ENCODE measurements around the gene CFAP53. TPM values are rescaled to one million over a fixed set of nuclear protein-coding genes. Genes with fewer than 3 reads are reported as not detected.

CFAP53 gene
- total RNA-seq, 2 donors from 2014 or later, result 0.37 to 0.66 TPM

- TF ChIP-seq CTCF (conservative IDR thresholded peaks at IDR 0.05), result peak; percentile 72
- H3K4me1 ChIP-seq (ENCODE audit: control insufficient read depth, insufficient read depth, low read length), result no peaks in the 10 kb centered on the region
- Mint-ChIP-seq H3K4me1 (no peaks in the 10 kb centered on the region), H3K4me3 (no peak overlapping the region), H3K9me3 (peaks cover 49% of the 10 kb centered on the region), H3K36me3 (ENCODE audit: low read depth) (peaks cover 3% of the 10 kb centered on the region), H3K27ac (no peak overlapping the region), H3K27me3 (ENCODE audit: insufficient read depth) (peaks cover 9% of the 10 kb centered on the region)
- H3K27me3 ChIP-seq (ENCODE audit: control insufficient read depth, insufficient read depth, low read length, poor library complexity, severe bottlenecking), result no peaks in the 10 kb centered on the region
- no peak overlapping the region for H3K4me3 ChIP-seq (ENCODE audit: low read length)
- WGBS, 2 experiments (ENCODE audit: insufficient coverage in 1 of 2, insufficient read length in 1 of 2), result 74 to 82% methylated on average over 2 to 7 of the region's 7 CpGs
- DNase-seq, result peak; percentile 80
- no peaks in the 10 kb centered on the region for H3K36me3 ChIP-seq (ENCODE audit: control insufficient read depth, insufficient read depth, low read length)
- no peak overlapping the region for H3K9ac ChIP-seq (ENCODE audit: extremely low read depth, low read length, poor library complexity, severe bottlenecking)
- no peak overlapping the region for H3K27ac ChIP-seq (ENCODE audit: low read depth, low read length)
- peaks cover 27% of the 10 kb centered on the region for H3K9me3 ChIP-seq (ENCODE audit: control insufficient read depth, low read length)
Measured at GRCh38 chr18:50218432-50219197, 47.7 kb downstream of the CFAP53 start.

GRCh38 chr18:50209311-50209710 lies 57.0 kb downstream of the CFAP53 start:
- no peak overlapping the region for H3K9ac ChIP-seq (ENCODE audit: extremely low read depth, low read length, poor library complexity, severe bottlenecking)
- Mint-ChIP-seq H3K27ac (no peak overlapping the region), H3K9me3 (no peaks in the 10 kb centered on the region), H3K36me3 (ENCODE audit: low read depth) (no peaks in the 10 kb centered on the region), H3K4me1 (peaks cover 8% of the 10 kb centered on the region), H3K27me3 (ENCODE audit: insufficient read depth) (peaks cover 9% of the 10 kb centered on the region), H3K4me3 (no peak overlapping the region)
- H3K9me3 ChIP-seq (ENCODE audit: control insufficient read depth, low read length), result no peaks in the 10 kb centered on the region
- no peak overlapping the region for H3K27ac ChIP-seq (ENCODE audit: low read depth, low read length)
- no peak for TF ChIP-seq CTCF (conservative IDR thresholded peaks at IDR 0.05)
- no peaks in the 10 kb centered on the region for H3K4me1 ChIP-seq (ENCODE audit: control insufficient read depth, insufficient read depth, low read length)
- no peak for DNase-seq
- H3K36me3 ChIP-seq (ENCODE audit: control insufficient read depth, insufficient read depth, low read length), result no peaks in the 10 kb centered on the region
- H3K27me3 ChIP-seq (ENCODE audit: control insufficient read depth, insufficient read depth, low read length, poor library complexity, severe bottlenecking), result peaks cover 6% of the 10 kb centered on the region
- WGBS, 2 experiments (ENCODE audit: insufficient coverage in 1 of 2, insufficient read length in 1 of 2), result 97 to 100% methylated on average over 2 to 4 of the region's 4 CpGs
- H3K4me3 ChIP-seq (ENCODE audit: low read length), result no peak overlapping the region

GRCh38 chr18:50207722-50208121 lies 58.6 kb downstream of the CFAP53 start:
- WGBS, 2 experiments (ENCODE audit: insufficient coverage in 1 of 2, insufficient read length in 1 of 2), result 60 to 95% methylated on average over 1 of the region's 1 CpG
- no peak for TF ChIP-seq CTCF (conservative IDR thresholded peaks at IDR 0.05)
- H3K9me3 ChIP-seq (ENCODE audit: control insufficient read depth, low read length), result no peaks in the 10 kb centered on the region
- Mint-ChIP-seq H3K9me3 (no peaks in the 10 kb centered on the region), H3K36me3 (ENCODE audit: low read depth) (no peaks in the 10 kb centered on the region), H3K4me3 (no peak overlapping the region), H3K4me1 (peaks cover 11% of the 10 kb centered on the region), H3K27ac (no peak overlapping the region), H3K27me3 (ENCODE audit: insufficient read depth) (peaks cover 24% of the 10 kb centered on the region)
- H3K9ac ChIP-seq (ENCODE audit: extremely low read depth, low read length, poor library complexity, severe bottlenecking), result no peak overlapping the region
- H3K4me3 ChIP-seq (ENCODE audit: low read length), result no peak overlapping the region
- H3K4me1 ChIP-seq (ENCODE audit: control insufficient read depth, insufficient read depth, low read length), result no peaks in the 10 kb centered on the region
- H3K36me3 ChIP-seq (ENCODE audit: control insufficient read depth, insufficient read depth, low read length), result no peaks in the 10 kb centered on the region
- H3K27me3 ChIP-seq (ENCODE audit: control insufficient read depth, insufficient read depth, low read length, poor library complexity, severe bottlenecking), result peaks cover 6% of the 10 kb centered on the region
- DNase-seq, result no peak
- H3K27ac ChIP-seq (ENCODE audit: low read depth, low read length), result no peak overlapping the region
